ENCODE data around the gene GARIN5A.

GRCh38 chr19:50497022-50497405, 20.4 kb upstream of the GARIN5A start:
- TF ChIP-seq POLR2AphosphoS5 (IDR thresholded peaks at IDR 0.05; ENCODE audit: low read depth) (no peak), CTCF (conservative IDR thresholded peaks at IDR 0.05; ENCODE audit: low read depth in 2 of 2) (no peak), REST (IDR thresholded peaks at IDR 0.05; ENCODE audit: unreplicated experiment) (no peak), EZH2phosphoT487 (IDR thresholded peaks at IDR 0.05; ENCODE audit: unreplicated experiment) (no peak), ETS1 (IDR thresholded peaks at IDR 0.05) (no peak), EZH2 (IDR thresholded peaks at IDR 0.05; ENCODE audit: low read depth, unreplicated experiment) (no peak), CREB1 (CRISPR knock-in tag; IDR thresholded peaks at IDR 0.05; ENCODE audit: low read depth) (no peak), NANOG (IDR thresholded peaks at IDR 0.05; ENCODE audit: borderline replicate concordance) (no peak), JUNB (IDR thresholded peaks at IDR 0.05; ENCODE audit: unreplicated experiment) (no peak), ZNF462 (CRISPR knock-in tag; IDR thresholded peaks at IDR 0.05) (no peak), ZNF331 (CRISPR knock-in tag; IDR thresholded peaks at IDR 0.05; ENCODE audit: low read depth) (no peak)
